ENCODE measurements around the gene CENPS. TPM values are rescaled to one million over a fixed set of nuclear protein-coding genes. Genes with fewer than 3 reads are reported as not detected.
A peak's percentile ranks its signal among the peaks of the same experiment; 100 is the strongest.

Gene CENPS
- total RNA-seq, 1 experiment from 2014 or later: 17.8 TPM

DNA sequence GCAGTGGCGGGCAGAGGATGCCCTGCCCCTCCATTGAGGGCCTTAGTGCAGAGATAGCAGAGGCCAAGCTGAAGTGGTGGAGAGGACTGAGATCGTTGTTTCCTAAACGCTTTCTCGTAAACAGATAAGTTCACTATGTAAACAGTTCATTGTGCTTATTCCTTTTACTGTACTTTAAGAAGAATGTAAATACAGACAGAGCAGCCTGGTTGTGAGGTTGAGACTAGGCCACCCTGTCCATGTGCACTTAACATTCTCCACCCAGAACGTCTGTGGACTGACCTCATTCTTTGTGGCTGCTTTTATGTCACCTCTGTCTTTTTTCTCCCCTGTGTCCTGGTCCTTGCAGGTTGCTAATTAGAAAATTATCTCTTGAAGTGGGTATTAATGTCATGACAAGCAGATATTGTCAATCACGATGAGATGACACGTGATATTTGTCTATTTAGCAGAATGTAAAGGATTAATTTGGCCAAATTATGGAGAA is 8.5 kb downstream of the CENPS start:
- no peak for DNase-seq
- Mint-ChIP-seq H3K4me1 (no peaks in the 10 kb centered on the region), H3K36me3 (ENCODE audit: insufficient read depth in 1 of 3, low read depth in 3 of 3) (peaks cover 0 to 4% (median 0%) of the 10 kb centered on the region in 3 experiments; a peak in 3 of 7 replicates), H3K9me3 (no peaks in the 10 kb centered on the region), H3K27me3 (ENCODE audit: low read depth) (no peaks in the 10 kb centered on the region), H3K4me3 (no peak overlapping the region), H3K27ac (peak overlapping the region in 2 of 3 experiments; percentile 29 to 38; a peak in 1 of 7 replicates)
- Histone ChIP-seq H3K9ac (ENCODE audit: extremely low read depth, insufficient read length, low read length) (no peak overlapping the region), H4K5ac (ENCODE audit: insufficient read length, low read depth, low read length) (no peak overlapping the region), H3K18ac (ENCODE audit: insufficient read length, low read depth, low read length) (no peak overlapping the region), H4K8ac (replicated peaks; ENCODE audit: insufficient read length, low read depth, low read length) (no peak overlapping the region), H3K23ac (ENCODE audit: insufficient read length, low read depth, low read length) (no peak overlapping the region), H3K79me2 (ENCODE audit: insufficient read depth, low read length) (no peaks in the 10 kb centered on the region), H2AK5ac (ENCODE audit: insufficient read length, low read length) (no peak overlapping the region), H3K27me3 (ENCODE audit: insufficient read depth, low read length) (no peaks in the 10 kb centered on the region), H3K14ac (ENCODE audit: insufficient read depth, low read length) (no peak overlapping the region), H2BK5ac (ENCODE audit: insufficient read length, low read length) (no peak overlapping the region), H3K27ac (ENCODE audit: insufficient read length, low read depth, low read length) (no peak overlapping the region), H4K91ac (ENCODE audit: insufficient read length, low read depth, low read length) (no peak overlapping the region), H4K20me1 (ENCODE audit: control insufficient read depth, insufficient read depth, insufficient read length) (no peaks in the 10 kb centered on the region), H3K56ac (ENCODE audit: insufficient read length, low read depth, low read length) (no peak overlapping the region), H3K4ac (ENCODE audit: low read depth, low read length) (no peak overlapping the region), H3K4me1 (ENCODE audit: insufficient read depth, low read length) (no peaks in the 10 kb centered on the region), H3K9me3 (ENCODE audit: control insufficient read depth, low read depth, low read length) (no peaks in the 10 kb centered on the region), H2BK120ac (ENCODE audit: low read depth, low read length, poor library complexity, severe bottlenecking) (no peak overlapping the region), H2AFZ (ENCODE audit: low read length) (no peak overlapping the region), H2BK12ac (ENCODE audit: insufficient read length, low read depth, low read length) (no peak overlapping the region), H3K79me1 (ENCODE audit: insufficient read depth, low read depth, low read length, poor library complexity, severe bottlenecking) (no peaks in the 10 kb centered on the region), H3K4me2 (ENCODE audit: insufficient read depth, insufficient read length, low read length) (no peak overlapping the region), H2BK15ac (ENCODE audit: low read depth, low read length) (no peak overlapping the region), H3T11ph (ENCODE audit: low read length) (no peak overlapping the region), H3K23me2 (ENCODE audit: insufficient read length, low read depth, low read length, poor library complexity, severe bottlenecking) (no peaks in the 10 kb centered on the region), H2BK20ac (ENCODE audit: low read depth, low read length, poor library complexity, severe bottlenecking) (no peak overlapping the region)
- WGBS (ENCODE audit: extremely low coverage, insufficient read length, low lambda C conversion rate): no CpG with 5 or more reads among the region's 7 CpGs
- TF ChIP-seq, protein P1, sequence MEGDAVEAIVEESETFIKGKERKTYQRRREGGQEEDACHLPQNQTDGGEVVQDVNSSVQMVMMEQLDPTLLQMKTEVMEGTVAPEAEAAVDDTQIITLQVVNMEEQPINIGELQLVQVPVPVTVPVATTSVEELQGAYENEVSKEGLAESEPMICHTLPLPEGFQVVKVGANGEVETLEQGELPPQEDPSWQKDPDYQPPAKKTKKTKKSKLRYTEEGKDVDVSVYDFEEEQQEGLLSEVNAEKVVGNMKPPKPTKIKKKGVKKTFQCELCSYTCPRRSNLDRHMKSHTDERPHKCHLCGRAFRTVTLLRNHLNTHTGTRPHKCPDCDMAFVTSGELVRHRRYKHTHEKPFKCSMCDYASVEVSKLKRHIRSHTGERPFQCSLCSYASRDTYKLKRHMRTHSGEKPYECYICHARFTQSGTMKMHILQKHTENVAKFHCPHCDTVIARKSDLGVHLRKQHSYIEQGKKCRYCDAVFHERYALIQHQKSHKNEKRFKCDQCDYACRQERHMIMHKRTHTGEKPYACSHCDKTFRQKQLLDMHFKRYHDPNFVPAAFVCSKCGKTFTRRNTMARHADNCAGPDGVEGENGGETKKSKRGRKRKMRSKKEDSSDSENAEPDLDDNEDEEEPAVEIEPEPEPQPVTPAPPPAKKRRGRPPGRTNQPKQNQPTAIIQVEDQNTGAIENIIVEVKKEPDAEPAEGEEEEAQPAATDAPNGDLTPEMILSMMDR (conservative IDR thresholded peaks at IDR 0.05): no peak
